Left kidney (tissue), 2 donors: ENCODE results near the gene CDK4. TPM values are rescaled to one million over a fixed set of nuclear protein-coding genes. Genes with fewer than 3 reads are reported as not detected.

Source experiments
- DNase-seq: peaks from one replicate; pipeline ENCODE4 v3.0.0-alpha.2; 2013
- polyA plus RNA-seq: library from polyadenylated mRNA; unstranded; fragments of 120-200 nt; gene quantifications from one replicate; pipeline ENCODE4 v1.2.1, GENCODE V29; 2013; ENCODE audit not compliant: insufficient read length

Gene CDK4
- polyA plus RNA-seq, 1 donor: 226 TPM

DNA sequence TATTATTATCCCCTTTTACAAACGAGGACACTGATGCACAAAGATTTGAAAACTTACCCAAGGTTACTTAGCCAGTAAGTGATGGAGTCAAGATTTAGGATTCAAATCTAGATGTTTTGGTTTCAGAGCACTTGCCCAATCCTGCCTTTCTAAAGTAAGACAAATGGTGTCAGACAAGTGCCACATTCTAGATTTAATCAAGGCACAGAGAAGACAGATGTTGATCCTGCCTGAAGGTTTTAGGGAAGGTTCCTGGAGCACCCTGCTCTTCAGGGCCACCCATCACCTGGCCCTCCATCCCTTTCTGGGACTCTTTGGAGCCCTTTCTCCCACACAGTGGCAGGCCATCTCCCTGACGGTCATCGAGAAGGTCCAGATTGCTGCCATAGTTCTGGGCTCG lies 5.7 kb upstream of the CDK4 start:
- no peak for DNase-seq

GRCh38 chr12:57756406-57757341 lies 4.6 kb upstream of the CDK4 start:
- DNase-seq: no peak

- DNase-seq: no peak
Observed at GRCh38 chr12:57755454-57756372, 3.6 kb upstream of the CDK4 start.

- DNase-seq: no peak
Observed at GRCh38 chr12:57755194-57755453, 3.0 kb upstream of the CDK4 start.

DNA sequence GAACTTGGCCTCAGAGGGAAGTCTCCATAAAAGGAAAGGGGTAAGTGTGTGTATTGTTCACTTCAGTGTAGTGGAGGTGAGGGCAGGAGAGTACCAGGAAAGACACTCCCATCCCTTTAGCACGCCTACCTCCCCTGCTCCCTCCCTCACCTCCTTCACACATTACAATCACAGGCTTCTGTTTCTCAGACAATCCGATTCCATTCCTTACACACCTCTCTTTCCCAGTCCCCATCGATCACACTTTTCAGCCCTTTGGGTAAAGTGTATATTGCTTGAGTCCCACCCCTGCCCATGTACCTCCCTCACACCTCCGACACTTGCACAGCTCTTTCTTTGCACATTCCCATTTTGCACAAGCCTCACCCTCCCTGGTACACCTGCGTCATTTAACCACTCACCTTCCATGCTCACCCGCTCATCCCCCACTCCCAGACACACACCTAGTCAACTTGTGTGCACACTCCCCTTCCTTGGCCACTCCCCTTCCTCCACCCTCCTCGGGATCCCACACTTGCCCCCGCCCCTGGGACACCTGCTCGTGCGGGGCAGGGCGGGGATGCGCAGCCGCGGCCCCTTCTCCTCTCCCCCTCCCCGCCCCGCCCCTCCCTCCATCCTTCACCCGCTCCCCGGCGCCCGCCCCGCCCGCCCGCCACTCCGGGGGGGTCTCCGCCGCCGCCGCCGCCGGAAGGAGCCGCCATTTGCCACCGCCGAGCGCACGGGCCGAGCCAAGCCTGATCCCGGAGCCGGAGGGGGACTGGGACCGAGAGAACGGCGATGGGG lies 2.5 kb upstream of the CDK4 start, which contains the start of gene MARCHF9:
MARCHF9 (plus strand) TSS at position 693 of the 783 bp plus-strand sequence. CDS start 426 bp downstream, outside the sequence.
- no peak for DNase-seq

DNA sequence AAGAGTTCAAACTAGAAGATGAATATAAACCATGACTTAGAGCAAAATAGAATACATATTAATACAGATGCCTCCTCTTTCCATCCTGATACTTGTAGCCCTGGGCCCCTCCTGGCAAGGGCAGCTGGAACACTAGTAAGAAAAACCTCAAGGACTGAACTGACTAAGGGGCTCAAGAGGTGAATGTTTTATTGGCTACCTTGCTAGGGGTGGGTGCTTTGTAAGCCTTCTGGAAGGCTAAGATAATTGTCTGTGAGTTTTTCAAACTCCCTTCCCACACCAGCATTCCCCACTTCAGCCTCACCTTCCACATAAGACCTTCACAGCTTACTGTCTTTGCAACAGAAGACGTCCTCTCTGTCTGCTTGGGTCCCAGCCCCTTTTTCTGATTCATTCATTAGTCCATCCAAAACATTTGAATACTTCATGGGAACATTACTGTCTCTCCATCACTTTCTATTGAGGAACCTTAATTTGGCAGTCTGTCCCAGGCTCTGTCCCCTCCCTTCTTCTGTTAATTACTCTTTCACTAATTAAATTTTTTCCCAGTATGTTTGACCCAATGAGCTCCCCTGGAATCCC lies 1.7 kb upstream of the CDK4 start:
- no peak for DNase-seq

DNA sequence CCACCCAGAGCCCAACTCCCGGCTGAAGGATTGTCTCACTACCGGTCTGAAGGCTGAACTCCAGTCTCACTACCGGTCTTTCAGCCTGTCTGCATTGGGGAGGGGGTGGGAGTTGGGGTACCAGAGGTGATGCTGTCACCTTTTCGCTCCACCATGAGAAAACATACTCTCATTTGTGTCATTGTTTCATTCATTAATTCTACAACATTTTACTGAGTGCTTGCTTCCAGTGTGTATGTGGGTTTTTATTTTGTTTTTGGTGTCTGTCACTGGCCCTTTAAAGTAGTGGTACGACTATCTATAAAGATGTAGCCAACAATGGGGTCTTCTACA lies 524 bp upstream of the CDK4 start:
- DNase-seq: no peak

DNA sequence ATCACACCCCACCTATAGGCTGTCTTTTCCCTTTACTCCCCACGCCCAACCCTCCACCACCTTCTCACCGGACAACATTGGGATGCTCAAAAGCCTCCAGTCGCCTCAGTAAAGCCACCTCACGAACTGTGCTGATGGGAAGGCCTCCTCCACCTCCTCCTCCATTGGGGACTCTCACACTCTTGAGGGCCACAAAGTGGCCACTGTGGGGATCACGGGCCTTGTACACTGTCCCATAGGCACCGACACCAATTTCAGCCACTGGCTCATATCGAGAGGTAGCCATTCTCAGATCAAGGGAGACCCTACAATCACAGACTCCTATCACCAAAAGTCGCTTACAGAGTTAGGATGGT lies 700 bp downstream of the CDK4 start:
- DNase-seq: no peak

- no peak for DNase-seq
Observed at GRCh38 chr12:57750561-57751431, 1.3 kb downstream of the CDK4 start.

DNA sequence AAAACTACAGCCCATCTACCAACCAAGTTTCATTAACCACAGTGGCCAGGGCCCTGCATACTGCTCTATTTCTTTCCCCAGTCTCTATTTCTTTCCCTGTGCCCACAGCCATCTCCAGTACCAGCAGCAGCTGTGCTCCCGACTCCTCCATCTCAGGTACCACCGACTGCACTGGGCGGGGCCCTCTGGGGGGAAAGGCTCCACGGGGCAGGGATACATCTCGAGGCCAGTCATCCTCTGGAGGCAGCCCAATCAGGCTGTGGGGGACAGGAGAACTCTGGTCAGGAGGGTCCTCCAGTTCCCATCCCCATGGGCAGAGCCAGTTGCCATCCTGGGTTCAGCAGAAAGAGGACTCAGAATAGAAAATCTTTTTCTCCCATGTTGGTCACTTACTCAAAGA lies 3.0 kb downstream of the CDK4 start:
- DNase-seq: no peak

GRCh38 chr12:57746025-57746424 lies 6.1 kb downstream of the CDK4 start:
- DNase-seq: no peak

- DNase-seq: no peak
Observed at GRCh38 chr12:57745485-57745881, 6.6 kb downstream of the CDK4 start.

- DNase-seq: peak; percentile 98
Observed at GRCh38 chr12:57744777-57745484, 7.2 kb downstream of the CDK4 start, which contains the start of gene TSPAN31. Gene TSPAN31, plus strand, starts transcription at chr12:57745039. Its CDS starts 116 bp downstream, at chr12:57745155.

DNA sequence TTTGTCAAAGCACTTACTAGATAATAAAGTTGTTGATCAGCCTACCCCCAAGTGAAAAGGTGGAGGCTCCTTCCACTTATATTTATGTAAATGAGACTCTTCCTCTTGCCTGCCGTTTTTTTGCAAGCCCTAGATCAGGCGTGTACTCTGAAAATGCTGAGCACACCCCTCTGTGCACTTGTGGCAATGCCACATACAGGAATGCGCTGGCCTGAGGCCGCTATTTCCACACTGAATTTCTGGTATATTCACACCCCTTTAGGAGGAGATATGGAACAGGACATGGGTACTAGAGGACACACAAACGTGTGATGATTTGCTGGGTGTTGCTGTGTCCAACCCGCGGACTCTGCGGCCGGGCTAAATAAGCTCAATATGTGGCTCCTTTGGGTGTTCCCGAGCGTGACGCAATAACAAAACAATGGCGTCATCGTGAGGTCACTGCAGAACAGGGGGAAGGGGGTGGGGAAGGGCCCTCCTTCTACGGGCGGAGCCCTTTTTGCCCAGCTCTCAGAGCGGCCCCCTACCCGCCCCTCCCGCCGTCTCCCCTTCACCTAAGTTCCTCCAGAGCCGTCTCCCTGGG lies 7.8 kb downstream of the CDK4 start:
- DNase-seq: no peak

GRCh38 chr12:57743769-57744168 lies 8.3 kb downstream of the CDK4 start:
- DNase-seq: no peak

DNA sequence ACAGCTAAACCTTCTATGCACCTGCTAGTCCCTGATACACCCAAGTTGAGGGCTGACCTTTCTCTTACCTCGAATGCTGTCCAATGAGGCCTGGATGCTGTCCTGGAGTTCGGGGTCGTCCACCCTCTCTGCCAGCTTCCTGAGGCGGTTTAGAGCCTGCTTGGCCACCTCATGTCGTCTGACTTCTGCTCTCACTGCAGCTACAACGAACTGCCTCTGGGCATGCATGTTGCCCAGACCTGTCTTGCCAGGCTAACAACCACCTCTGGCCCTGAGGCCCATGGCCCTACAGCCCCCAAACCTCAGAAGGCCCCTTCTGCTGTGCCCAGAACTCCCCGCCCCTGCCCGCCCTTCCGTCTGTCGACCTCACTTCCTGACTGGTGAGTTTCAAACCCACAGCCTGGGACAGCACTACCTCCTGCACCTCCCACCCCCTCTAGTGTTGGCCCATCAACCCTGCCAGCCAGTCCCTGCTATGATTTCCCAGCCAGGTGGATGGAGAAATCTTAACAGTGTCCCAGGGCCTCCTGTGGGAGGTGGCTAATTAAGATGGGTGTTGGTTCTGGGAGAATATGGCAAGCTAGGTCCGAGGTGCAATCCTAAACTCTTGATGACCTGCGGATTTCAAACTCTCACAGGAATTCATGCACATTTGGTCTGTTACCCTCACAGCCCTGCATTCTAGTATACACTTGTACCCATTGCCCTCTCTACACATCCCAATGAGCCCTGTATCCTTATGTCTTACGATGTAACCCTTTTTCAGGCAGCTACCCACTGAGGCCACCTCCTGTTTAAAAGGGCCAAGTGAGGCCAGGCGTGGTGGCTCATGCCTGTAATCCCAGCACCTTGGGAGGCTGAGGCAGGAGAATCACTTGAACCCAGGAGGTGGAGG lies 10.0 kb downstream of the CDK4 start:
- DNase-seq: no peak

GRCh38 chr12:57741413-57741789 lies 10.7 kb downstream of the CDK4 start:
- no peak for DNase-seq

- no peak for DNase-seq
Observed at GRCh38 chr12:57740656-57741412, 11.3 kb downstream of the CDK4 start.
